Measurements from ENCODE around the gene CLIC3.
"Not testable (repeated sequence)": the region's sequence is repeated elsewhere in the genome, so short reads cannot be mapped to it uniquely, and the experiment has no call there.

The CLIC3 gene

DNA sequence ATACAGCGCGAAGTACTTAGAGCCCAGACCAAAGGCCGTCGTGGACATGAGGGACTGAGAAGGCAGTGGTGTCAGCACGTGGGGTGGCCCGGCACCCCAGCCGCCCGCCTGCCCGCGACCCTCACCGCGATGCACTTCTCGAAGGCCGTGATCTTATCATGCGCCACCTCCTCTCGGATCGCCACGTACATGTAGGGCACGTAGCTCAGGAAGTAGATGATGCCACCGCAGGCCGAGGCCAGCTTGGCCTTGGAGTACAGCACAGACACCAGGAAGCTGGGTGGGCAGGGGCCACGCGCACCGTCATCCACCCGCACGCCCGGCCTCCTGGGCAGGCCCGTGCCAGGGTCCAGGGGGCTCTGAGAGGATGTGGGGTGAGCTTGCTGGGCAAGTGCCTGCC is 20.7 kb upstream of the CLIC3 start:
- no peak for DNase-seq (ENCODE audit: low read depth)

DNA sequence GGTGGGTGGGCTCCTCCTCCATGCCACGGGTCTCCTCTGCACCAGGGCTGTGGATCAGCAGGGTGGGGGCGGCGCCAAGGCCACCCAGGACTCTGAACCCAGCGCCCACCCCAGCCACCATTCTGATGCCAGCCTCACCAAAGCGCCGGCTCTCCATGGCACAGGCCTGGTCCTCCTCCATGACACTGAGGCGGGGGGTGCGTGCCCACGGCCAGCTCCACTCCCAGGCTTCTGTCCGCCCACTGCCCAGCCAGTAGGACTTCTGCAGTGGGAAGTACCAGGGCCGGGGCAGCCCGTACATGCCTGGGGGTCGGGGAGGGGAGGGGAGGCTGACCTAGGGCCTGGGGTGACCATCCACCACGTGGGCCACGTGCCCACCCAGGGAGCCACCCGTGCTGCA is 20.1 kb upstream of the CLIC3 start:
- DNase-seq (ENCODE audit: low read depth) = no peak

DNA sequence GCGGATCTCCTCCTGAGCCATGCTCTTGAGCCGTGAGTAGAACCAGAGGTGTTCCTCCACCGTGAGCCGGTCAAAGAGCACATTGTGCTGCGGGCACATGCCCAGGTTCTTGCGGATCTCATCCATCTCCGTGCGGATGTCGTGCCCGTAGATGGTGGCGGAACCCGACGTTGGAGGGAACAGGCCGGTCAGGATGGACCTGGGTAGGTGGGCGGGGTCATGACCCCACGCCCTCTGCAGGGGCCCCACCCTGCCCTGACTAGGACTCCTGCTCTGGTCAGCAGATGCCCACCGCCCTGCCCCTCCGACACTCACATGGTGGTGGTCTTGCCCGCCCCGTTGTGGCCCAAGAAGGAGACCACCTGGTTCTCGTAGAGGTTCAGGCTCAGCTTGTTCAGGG is 19.6 kb upstream of the CLIC3 start:
- no peak for DNase-seq (ENCODE audit: low read depth)

DNA sequence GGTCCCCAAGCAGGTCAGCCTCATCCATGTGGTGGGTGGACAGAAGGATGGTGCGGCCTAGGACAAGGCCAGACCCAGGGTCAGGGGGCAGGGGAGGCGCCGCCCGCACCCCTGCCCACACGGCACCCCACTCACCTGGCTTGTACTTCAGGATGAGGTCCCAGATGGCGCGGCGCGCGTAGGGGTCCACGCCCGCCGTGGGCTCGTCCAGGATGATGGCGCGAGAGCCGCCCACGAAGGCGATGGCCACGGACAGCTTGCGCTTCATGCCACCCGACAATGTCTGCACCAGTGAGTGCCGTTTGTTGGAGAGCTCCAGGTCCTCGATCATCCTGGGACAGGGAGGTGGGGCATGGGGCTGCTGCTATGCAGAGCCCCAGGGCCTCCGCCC is 19.2 kb upstream of the CLIC3 start:
- DNase-seq (ENCODE audit: low read depth) = no peak

DNA sequence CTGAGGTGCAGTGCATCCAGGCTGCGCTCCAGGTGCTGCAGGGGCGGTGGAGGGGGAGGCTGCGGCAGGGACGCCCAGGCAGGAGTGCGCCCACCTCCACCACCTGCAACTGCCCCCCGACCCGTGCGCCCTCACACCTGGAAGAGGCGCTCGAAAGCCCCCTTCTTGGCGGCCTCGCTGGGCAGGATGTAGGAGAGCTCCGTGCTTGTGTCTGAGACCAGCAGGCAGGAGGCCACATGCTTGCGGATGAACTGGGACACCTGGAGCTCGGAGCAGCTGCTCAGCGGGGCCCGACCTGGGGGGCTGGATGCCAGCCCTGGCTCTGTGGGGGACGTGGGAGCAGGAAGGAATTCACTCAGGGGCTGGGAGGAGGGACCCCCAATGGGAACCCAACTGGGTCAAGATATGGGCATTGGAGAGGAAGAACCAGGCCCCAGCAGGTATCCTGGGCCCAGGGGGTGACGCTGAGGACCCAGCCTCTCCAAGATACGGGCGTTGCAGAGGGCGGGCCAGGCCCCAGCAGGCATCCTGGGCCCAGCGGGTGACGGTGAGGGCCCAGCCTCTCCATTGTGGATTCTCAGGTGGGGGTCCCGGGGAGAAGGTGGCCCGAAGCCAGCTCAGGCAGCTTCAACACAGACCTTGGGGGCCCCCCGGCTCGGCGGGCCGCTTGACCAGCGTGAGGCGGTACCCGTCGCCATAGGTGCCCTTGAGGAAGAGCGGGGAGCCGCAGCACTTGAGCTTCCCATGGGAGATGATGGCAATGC is 18.6 kb upstream of the CLIC3 start:
- no peak for DNase-seq (ENCODE audit: low read depth)

DNA sequence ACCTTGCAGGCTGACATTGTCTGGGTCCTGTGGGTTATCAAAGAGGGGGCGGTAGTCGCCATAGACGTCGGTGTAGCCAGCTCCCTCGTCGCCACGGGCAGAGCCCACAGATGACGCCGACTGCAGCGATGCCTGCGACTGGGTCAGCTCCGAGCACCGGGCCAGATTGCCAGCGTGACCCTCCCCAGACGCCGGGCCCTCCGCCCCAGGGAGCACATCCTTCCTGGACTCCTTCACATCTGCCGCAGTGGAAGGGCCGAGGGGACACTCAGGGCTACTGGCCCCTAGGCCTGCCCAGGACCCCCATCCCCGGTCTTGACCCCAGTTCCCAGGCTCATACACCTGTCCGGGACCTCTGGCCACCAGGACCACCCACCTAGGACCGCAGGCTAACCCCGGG is 17.8 kb upstream of the CLIC3 start:
- no peak for DNase-seq (ENCODE audit: low read depth)

DNA sequence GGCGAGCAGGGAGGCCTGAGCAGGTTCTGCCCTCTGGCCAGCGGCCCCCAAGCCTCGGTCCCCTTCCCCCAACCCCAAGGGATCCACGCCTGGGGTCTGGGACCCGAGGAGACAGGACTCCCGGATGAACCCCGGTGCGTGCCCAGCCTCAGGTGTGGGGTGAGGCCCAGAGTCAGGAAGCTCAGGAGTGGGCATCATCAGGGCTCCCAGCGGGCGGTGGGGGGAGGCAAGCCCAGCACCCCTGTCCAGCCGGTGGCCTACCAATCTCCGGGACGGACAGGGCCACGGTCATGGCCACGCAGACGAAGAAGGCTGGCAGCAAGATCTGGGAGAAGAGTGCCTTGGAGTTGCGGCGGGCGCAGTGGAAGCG is 17.2 kb upstream of the CLIC3 start:
- DNase-seq (ENCODE audit: low read depth) = no peak

DNA sequence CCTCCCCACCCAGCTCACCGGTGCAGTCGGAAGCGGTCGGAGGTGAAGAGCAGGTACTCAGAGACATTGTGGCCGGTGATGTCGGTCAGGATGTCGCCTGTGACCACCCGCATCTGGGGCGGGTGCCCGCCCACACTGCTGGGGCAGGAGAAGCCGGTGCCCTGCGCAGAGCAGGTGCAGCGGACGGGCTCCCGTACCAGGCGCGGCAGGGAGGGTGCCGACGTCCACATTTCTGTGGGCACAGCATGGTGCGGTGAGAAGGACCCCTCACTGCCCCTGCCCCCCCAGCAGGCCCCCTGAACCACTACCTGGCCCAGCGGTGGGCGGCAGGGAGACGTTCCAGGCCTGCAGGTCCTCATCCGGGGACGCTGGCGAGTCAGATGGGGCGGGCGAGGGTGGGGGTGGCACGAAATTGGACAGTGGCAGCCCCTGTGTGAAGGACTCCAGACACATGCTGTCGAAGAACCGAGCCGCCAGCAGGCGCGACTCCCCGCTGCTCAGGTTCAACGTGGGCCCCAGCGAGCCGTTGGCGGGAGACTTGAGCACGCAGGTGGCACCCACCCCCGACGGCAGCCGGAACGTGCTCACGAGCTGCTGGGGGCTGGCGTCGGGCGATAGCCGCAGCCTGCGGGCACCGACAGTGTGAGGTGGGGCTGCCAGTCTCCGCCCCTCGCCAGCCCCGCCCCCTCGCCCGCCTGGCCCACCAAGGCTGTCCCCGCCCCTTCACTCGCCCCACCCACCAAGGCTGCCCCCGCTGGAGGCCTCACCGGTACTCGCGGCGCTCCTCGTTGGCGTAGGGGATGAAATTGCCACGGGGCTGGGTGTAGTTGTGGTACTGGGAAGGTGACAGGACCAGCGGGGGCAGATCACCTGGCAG is 16.6 kb upstream of the CLIC3 start:
- DNase-seq (ENCODE audit: low read depth) = no peak

DNA sequence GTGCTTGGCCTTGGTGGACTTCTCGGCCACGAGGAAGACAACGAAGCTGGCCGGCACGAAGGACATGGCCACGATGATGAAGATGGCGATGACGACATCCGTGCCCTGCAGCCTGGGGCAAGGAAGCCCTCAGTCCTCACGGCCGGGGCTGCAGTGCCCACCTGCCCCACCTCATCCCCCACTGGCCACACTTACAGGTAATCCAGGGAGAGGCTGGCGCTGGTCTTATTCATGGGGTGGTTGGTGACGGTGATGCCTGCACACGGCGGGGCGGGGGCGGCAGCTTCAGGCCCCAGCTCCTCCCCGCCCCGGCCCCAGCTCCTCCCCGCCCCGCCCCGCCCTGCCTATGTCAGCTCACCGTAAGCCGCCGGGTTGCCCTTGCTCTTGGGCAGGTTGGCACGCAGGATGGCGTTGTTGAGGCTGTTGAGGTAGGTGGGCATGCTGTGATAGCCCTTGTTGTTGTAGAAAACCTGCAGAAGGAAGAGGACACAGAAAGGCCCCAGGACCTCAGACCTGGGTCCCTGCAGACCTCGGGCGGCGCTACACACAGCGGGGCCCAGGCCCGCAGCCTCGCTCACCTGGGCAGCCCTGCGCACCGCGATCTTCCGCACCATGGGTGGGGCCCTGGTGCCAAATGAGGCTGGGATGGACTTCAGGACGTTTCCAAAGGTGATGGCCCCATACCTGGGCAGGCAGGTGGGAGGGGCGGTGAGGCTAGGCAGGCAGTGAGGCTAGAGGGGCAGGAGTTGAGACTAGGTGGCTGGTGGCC is 15.7 kb upstream of the CLIC3 start:
- no peak for DNase-seq (ENCODE audit: low read depth)

DNA sequence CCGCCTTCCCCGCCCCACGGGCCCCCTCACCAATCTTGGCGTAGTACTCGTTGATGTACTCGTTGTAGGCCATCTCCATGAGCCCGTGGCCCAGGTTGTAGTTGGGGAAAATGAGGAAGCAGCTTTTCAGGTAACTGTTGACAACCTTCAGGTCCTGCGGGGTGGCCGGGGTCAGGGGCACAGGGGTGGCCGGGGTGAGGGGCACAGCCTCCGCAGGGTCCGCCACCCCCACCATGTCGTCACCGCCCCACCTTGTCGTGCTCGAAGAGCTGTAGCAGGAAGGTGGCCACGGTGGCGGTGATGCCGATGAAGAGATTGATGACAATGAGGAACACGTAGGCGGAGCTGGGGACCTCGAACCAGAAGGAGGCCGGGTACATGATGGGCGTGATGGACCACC is 14.8 kb upstream of the CLIC3 start:
- no peak for DNase-seq (ENCODE audit: low read depth)

DNA sequence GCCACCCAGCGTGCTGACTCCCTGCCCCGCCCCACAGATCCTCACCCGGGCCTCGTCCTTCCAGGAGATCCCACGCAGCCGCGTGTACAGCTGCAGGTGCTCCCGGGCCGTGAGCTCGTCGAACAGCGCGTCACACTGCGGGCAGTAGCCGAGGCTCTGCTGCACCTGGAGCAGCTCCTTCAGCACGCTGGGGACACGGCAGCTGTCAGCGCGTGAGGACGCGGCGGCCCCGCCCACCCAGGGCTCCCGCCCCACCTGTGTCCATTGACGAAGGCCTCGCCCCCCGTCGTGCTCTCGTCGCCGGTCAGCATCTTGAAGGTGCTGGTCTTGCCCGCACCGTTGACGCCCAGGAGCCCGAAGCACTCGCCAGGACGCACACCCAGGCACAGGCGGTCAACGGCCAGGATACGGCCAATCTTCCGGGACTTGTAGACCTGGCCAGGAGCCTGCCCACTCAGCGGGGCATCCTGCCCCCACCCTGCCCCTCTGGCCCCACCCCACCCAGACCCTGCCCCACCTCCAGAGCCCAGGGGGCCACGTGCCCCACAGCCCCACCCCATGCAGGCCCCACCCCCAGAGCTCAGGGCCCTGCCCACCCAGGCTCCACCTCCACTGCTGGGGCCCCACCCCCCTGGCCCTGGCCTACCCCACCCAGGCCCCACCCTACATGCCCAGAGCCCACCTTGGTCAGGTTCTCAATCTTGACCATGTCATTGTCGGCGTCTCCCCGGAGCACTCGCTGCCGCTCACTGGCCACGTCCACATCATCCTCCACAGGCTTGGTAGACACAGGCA is 13.8 kb upstream of the CLIC3 start:
- no peak for DNase-seq (ENCODE audit: low read depth)

DNA sequence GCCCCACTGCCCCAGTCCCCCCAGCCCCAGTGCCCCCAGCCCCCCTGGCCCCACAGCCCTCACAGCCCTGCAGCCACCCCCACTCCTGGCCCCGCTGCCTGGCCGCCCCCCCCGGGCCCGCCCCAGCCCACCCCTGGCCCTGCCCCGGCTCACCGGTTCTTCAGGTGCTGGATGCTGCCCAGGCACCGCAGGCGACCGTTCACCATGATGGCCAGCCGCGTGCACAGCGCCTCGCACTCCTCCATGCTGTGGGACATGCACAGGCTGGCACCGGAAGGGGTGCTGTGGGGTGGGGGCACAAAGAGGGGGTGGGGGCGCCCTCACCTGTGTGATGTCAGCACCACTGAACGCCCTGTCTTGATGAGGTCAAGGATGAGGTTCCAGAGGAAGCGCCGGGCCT is 12.8 kb upstream of the CLIC3 start:
- DNase-seq (ENCODE audit: low read depth) = no peak

DNA sequence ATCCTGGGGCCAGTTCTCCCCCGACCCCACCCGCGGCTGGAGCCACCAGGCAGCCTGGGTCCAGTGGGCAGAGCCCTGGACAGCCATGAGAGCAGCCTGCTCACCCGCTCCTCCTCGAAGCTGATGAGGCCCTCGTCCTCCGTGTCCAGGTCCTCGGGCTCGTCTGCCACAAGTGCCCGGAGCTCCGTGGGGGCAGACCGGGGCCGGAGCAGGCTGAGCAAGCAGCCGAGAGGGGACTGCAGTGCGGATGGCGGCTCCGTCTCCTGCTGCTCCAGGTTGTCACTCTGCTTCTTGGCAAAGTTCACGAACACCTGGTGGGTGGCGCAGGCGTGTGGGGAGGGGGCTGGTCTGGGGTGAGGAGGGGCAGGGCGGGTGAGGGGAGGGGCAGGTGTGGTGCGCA is 11.9 kb upstream of the CLIC3 start:
- no peak for DNase-seq (ENCODE audit: low read depth)

DNA sequence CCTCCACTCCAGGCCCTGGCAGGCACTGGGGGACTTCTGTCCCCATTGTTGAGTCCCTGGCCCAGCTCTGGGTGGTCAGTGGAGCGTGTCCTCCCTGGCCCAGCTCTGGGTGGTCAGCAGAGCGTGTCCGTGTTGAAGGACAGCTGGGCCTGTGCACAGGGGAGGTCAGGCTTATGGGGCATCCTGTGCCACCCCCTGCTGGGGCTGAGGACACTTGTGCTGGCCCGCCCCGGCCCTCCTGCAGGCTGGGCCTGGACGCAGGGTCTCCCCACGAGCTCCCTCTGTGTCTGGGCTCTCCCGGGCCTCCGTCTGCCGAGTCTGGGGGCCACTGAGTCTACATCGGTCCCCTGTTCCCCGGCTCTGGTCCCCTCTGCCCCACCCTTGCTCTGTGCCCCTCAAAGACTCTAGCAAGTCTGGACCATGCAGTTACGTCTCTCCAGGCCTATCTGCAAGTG is 11.5 kb upstream of the CLIC3 start:
- DNase-seq (ENCODE audit: low read depth) = no peak

DNA sequence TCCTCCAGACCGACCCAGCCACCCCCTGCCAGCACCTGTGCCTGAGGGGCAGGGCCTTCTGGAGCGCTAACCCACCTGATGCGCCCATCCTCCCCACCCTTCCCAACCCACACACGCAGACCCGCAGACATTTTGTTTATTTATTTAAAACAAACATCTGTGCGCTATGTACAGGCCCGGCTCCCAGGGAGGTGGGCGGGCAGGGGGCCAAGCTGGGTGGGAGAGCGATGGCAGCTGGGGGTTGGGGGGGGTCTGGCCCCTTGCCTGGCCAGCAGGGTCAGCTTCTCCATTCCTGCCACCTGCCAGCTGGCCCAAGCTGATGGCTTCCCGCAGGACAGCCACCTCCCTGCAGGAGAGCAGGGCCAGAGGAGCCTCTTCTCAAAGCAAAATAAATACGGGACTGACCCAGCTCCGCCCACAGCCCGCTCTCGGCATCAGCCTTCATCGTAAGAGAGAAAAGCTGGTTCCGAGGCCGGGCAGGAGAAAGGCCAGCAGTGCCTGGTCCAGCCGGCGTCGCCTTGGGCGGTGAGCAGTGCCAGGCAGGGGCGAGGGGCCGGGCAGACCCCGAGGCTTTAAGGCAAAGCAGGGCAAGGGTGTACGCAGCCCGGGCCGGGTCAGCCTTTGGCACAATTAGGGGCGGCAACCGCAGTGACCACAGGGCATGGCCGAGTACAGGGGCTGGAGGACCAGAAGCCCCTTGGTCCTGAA is 10.9 kb upstream of the CLIC3 start:
- no peak for DNase-seq (ENCODE audit: low read depth)

DNA sequence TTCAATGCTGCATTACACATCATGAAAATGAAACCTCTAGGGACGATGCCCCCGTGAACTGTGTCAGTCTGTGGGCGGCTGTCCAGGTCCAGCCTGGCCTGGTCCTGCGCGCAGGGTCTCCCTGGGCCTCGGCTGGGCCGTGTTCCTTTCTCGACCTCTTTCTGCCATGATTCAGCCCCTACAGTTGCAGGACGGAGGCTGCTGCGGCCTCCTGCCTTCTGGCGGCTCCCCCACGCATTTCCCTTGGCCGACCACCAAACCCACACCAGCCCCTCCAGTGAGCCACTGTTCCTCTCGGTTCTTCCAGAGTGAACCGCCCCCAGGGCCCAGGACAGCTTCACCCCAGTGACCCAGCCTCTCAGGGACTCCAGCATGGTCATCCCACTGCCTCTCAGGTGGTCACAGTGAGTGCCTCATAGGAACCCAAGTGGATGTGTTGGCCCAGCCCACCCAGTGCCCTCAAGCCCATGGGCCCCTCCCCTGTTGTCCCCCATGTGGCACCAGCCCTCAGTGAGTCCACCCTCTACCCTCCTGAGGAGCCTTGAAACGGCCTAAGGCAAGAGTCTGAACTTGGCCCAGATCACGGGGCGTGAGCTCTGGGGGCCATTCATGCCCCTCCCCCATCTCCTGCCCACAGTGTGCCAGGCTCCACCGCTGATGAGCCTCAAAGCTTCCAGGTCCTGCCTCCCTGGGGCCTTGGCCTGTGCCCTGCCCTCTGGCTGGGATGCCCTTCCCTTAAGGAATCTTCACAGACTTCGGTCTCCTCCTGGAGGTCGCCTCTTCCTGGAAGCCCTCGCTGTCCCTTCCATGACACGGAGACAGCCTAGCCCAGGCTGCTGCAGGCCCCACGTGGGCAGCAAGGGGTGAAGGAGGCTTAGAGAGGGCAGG is 10.0 kb upstream of the CLIC3 start:
- no peak for DNase-seq (ENCODE audit: low read depth)

DNA sequence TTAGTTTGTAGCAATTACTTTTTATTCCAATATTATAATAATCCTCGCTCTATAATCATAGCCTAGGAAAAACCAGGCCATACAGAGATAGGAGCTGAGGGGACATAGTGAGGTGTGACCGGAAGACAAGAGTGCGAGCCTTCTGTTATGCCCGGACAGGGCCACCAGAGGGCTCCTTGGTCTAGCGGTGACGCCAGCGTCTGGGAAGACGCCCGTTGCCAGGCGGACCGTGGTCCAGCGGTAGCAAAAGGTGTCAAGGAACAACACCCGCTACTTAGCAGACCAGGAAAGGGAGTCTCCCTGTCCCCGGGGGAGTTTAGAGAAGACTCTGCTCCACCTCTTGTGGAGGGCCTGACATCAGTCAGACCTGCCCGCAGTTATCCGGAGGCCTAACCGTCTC is 7.9 kb upstream of the CLIC3 start:
- DNase-seq (ENCODE audit: low read depth) = not testable (repeated sequence)

DNA sequence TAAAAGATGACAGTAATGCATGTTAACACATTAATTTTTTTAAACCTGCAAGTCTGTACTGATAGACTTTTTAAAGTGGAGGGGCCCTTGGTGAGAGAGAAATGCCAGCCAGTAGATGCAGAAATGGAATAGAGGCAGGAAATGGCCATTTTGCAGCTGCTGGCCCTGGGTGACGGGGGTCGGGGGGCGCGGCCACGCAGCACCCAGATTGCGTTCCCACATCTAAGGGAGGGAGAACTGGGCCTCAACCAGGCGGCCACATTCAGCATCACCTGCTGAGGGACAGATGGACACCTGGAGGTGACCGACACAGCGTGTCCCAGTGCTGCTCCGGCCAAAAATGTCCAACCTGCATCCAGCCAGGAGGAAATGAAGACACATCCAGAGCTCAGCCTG is 6.3 kb upstream of the CLIC3 start:
- DNase-seq (ENCODE audit: low read depth) = no peak

DNA sequence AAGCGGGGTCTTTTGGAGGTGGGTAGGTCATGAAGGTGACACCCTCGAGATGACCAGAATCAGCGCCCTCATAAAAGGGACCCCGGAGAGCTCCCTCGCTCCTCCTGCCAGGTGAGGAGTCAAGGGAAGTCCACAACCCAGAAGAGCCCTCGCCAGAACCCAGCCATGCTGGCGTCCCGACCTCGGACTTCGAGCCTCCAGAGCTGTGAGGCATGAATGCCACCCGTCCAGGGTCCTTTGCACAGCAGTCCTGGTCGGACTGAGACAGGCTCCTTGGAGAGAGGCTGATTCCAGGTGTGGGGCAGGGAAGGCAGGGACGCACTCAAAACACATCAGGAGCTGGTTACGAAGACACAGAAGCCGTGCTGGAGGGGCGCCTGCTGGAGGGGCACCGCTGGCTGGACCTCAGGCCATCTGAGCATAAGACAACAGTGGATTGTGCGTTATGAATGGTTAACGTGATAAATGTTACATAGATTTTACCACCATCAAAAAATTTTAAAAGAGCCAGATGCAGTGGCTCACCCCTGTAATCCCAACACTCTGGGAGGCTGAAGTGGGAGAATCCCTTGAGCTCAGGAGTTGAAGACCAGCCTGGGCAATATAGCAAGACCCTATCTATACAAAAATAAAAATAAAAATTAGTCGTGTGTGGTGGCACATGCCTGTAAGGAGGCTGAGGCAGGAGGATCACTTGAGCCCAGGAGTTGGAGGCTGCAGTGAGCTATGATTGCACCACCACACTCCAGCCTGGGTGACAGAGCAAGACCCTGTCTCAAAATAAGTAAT is 5.7 kb upstream of the CLIC3 start:
- no peak for DNase-seq (ENCODE audit: low read depth)

All from activated T-cell treated with anti-CD3 and anti-CD28 coated beads for 24 hours (primary cell).